SH-SY5Y (cell line): ENCODE results near the gene PRKG1.

Experiments used
- GATA2 ChIP-seq: IDR thresholded peaks from 2 replicates; pipeline ENCODE4 v1.6.1; 2011; ENCODE audit warnings: mild to moderate bottlenecking, low read depth, low read length
- GATA3 ChIP-seq: IDR thresholded peaks from 2 replicates; pipeline ENCODE4 v1.6.1; 2011; ENCODE audit warnings: low read depth, mild to moderate bottlenecking, low read length, moderate library complexity

- no peak for TF ChIP-seq GATA2
- TF ChIP-seq GATA3: no peak
Measured at GRCh38 chr10:52194191-52194590, 1119.9 kb downstream of the PRKG1 start.
